A673 (cell line): ENCODE results near the gene MAFF. TPM values are rescaled to one million over a fixed set of nuclear protein-coding genes. Genes with fewer than 3 reads are reported as not detected.

Source experiments
- BruUV-seq: library from RNA; stranded (reverse); fragments of 400-500 nt; replicated peaks from 2 replicates; lab custom pipeline; 2021; lab: Mats Ljungman, UMichigan
- CTCF ChIA-PET: fragments of 300-600 bp; sonication (Branson Sonifier 250); formaldehyde crosslinking; loops from one replicate; lab custom pipeline; 2022; ENCODE audit warnings: antibody characterized with exemption; lab: Charles Lee
- POLR2A ChIA-PET: fragments of 300-600 bp; sonication (Branson Sonifier 250); formaldehyde crosslinking; loops from one replicate; lab custom pipeline; 2022; ENCODE audit warnings: antibody characterized with exemption; ENCODE audit not compliant: low non-redundant PET; lab: Charles Lee
- DNase-seq: peaks from one replicate; pipeline ENCODE4 v3.0.0-alpha.2; 2015; ENCODE audit warnings: low spot score
- H3K27ac ChIP-seq: fragments of 200-600 bp; sonication (generic); 2 replicates; pipeline ENCODE4 v1.5.1; 2016; ENCODE audit warnings: mixed run types, low read depth, mild to moderate bottlenecking, mixed read lengths, antibody characterized with exemption, low read length; ENCODE audit not compliant: poor library complexity, severe bottlenecking
- H3K27me3 ChIP-seq: fragments of 200-600 bp; sonication (generic); replicated peaks from 2 replicates; pipeline ENCODE4 v1.6.1; 2017; ENCODE audit warnings: mixed run types, low read depth, mild to moderate bottlenecking, mixed read lengths, antibody characterized with exemption, low read length; ENCODE audit not compliant: insufficient read depth, poor library complexity
- H3K36me3 ChIP-seq: fragments of 200-600 bp; sonication (generic); 2 replicates; pipeline ENCODE4 v1.6.1; 2016; ENCODE audit warnings: mixed run types, mild to moderate bottlenecking, mixed read lengths, antibody characterized with exemption, low read length; ENCODE audit not compliant: insufficient read depth, poor library complexity, severe bottlenecking
- H3K4me1 ChIP-seq: fragments of 200-600 bp; sonication (generic); 2 replicates; pipeline ENCODE4 v1.6.1; 2017; ENCODE audit warnings: mixed run types, mild to moderate bottlenecking, mixed read lengths, antibody characterized with exemption, low read length; ENCODE audit not compliant: insufficient read depth, poor library complexity, severe bottlenecking
- H3K4me3 ChIP-seq: fragments of 200-600 bp; sonication (generic); 2 replicates; pipeline ENCODE4 v1.5.1; 2016; ENCODE audit warnings: low read depth, mixed run types, mild to moderate bottlenecking, mixed read lengths, low read length; ENCODE audit not compliant: poor library complexity, severe bottlenecking
- H3K9me3 ChIP-seq: fragments of 200-600 bp; sonication (generic); 2 replicates; pipeline ENCODE4 v1.6.1; 2016; ENCODE audit warnings: mixed run types, low read depth, mild to moderate bottlenecking, mixed read lengths, antibody characterized with exemption, low read length; ENCODE audit not compliant: poor library complexity, severe bottlenecking
- CTCF ChIP-seq: fragments of 300-800, 200-600 bp; sonication (generic); conservative IDR thresholded peaks from 2 replicates; pipeline ENCODE4 v1.5.1; 2017; ENCODE audit warnings: low read depth, mild to moderate bottlenecking, antibody characterized with exemption, low read length, moderate library complexity, mixed read lengths
- EZH2 ChIP-seq: fragments of 200-600 bp; sonication (generic); IDR thresholded peaks from 2 replicates; pipeline ENCODE4 v1.6.1; 2017; ENCODE audit warnings: borderline replicate concordance, low read depth, mild to moderate bottlenecking, mixed read lengths, antibody characterized with exemption, low read length; ENCODE audit not compliant: poor library complexity, severe bottlenecking
- intact Hi-C: fragments of 100-400 bp; cut with micrococcal nuclease; formaldehyde crosslinking; loops from one replicate; pipeline ENCODE4 v1.10.0; 2022; ENCODE audit not compliant: unreplicated experiment
- total RNA-seq: library from RNA; stranded (reverse); gene quantifications from 2 replicates; pipeline ENCODE4 v1.2.3, GENCODE V29; 2021

Gene MAFF
- total RNA-seq, 1 experiment from 2014 or later: 6.3 TPM

DNA sequence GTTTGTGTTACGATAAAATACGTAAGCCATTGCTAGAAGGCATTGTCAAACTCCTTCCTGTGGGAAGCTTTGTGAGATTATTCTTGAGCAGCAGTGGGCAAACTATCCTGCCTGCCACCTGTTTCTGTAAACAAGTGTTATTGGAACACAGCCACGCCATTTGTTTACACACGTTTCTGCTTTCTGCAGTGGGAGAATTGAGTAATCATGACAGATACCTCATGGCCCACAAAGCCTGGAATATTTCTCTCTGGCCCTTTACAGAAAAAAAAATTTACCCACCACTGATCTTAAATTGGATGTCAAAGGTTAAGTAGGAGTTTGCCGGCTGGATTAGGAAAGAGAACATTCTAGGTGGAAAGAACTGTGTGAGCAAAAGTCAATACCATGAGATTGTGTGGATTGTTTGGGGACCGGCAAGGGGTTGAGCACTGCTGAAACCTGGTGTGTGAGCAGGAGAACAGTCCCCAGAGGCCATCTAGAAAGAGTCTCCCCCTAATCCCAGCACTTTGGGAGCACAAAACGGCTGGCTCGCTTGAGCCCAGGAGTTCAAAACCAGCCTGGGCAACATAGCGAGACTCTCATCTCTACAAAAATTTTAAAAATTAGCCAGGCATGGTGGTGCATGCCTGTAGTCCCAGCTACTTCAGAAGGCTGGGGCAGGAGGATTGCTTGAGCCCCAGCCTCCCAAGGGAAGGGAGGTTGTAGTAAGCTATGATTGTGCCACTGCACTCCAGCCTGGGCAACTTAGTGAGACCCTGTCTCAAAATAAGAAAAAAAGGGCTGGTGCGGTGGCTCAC is 14.2 kb upstream of the MAFF start:
- ChIA-PET POLR2A (no interaction called here), CTCF (no interaction called here)
- H3K9me3 ChIP-seq: no peaks in the 10 kb centered on the region
- no peak overlapping the region for H3K27ac ChIP-seq
- no peaks in the 10 kb centered on the region for H3K27me3 ChIP-seq
- no TSS peak for BruUV-seq
- TF ChIP-seq CTCF (no peak), EZH2 (no peak)
- intact Hi-C loops: no loop called here
- DNase-seq: no peak
- no peaks in the 10 kb centered on the region for H3K4me1 ChIP-seq
- H3K4me3 ChIP-seq: no peak overlapping the region
- H3K36me3 ChIP-seq: no peaks in the 10 kb centered on the region

- TF ChIP-seq EZH2 (no peak), CTCF (no peak)
- ChIA-PET CTCF (no interaction called here), POLR2A (no interaction called here)
- H3K4me3 ChIP-seq: no peak overlapping the region
- no peaks in the 10 kb centered on the region for H3K27me3 ChIP-seq
- no peak for DNase-seq
- no peaks in the 10 kb centered on the region for H3K9me3 ChIP-seq
- no TSS peak for BruUV-seq
- no peak overlapping the region for H3K27ac ChIP-seq
- no peaks in the 10 kb centered on the region for H3K36me3 ChIP-seq
- intact Hi-C loops: no loop called here
- H3K4me1 ChIP-seq: no peaks in the 10 kb centered on the region
Observed at GRCh38 chr22:38189104-38189503, 12.7 kb upstream of the MAFF start.

GRCh38 chr22:38190581-38190980 is 11.2 kb upstream of the MAFF start:
- no peaks in the 10 kb centered on the region for H3K4me1 ChIP-seq
- no peak overlapping the region for H3K27ac ChIP-seq
- no peaks in the 10 kb centered on the region for H3K36me3 ChIP-seq
- TF ChIP-seq EZH2: no peak
- no peak for TF ChIP-seq CTCF
- POLR2A ChIA-PET: no interaction called here
- intact Hi-C loops: no loop called here
- H3K9me3 ChIP-seq: no peaks in the 10 kb centered on the region
- H3K27me3 ChIP-seq: no peaks in the 10 kb centered on the region
- H3K4me3 ChIP-seq: no peak overlapping the region
- no TSS peak for BruUV-seq
- DNase-seq: no peak
- CTCF ChIA-PET: no interaction called here
